Ovary (tissue), 9 donors: ENCODE data around the gene MBP. TPM values are rescaled to one million over a fixed set of nuclear protein-coding genes. Genes with fewer than 3 reads are reported as not detected.
A peak's percentile ranks its signal among the peaks of the same experiment; 100 is the strongest.

Experiments
- DNase-seq, 5 donors: peaks; one replicate each; pipeline ENCODE4 v3.0.0-alpha.2; 2019 to 2020
- H3K27ac ChIP-seq, 2 donors: fragments of 200-600 bp; one replicate each; pipeline versions ENCODE4 v1.5.1 to v1.8.0; 2019 to 2022
- H3K27me3 ChIP-seq: fragments of 200-600 bp; one replicate; pipeline ENCODE4 v1.8.0; 2022
- H3K36me3 ChIP-seq: fragments of 200-600 bp; sonication (generic); one replicate; pipeline ENCODE4 v1.5.1; 2019
- H3K4me1 ChIP-seq: one replicate; pipeline ENCODE4 v1.8.1; 2013; ENCODE audit warnings: mild to moderate bottlenecking, moderate library complexity; ENCODE audit not compliant: insufficient read depth
- H3K4me3 ChIP-seq: fragments of 200-600 bp; sonication (generic); one replicate; pipeline ENCODE4 v1.5.1; 2017
- H3K9me3 ChIP-seq, 2 donors: fragments of 200-600 bp in 1 of 2; sonication (generic) in 1 of 2; one replicate each; pipeline versions ENCODE4 v1.5.1 to v1.8.1; 2013 to 2019; ENCODE audit warnings: mild to moderate bottlenecking in 1 of 2, moderate library complexity in 1 of 2
- EP300 ChIP-seq: sonication (generic); formaldehyde crosslinking; IDR thresholded peaks from one replicate; pipeline ENCODE4 v1.6.1; 2017; ENCODE audit warnings: antibody characterized with exemption
- POLR2A ChIP-seq: fragments of 450-650 bp; IDR thresholded peaks from one replicate; pipeline ENCODE4 v1.6.1; 2017; ENCODE audit warnings: antibody characterized with exemption, mild to moderate bottlenecking, moderate library complexity
- whole genome bisulfite sequencing, 3 donors: extraction: QIAGEN DNeasy Blood & Tissue Kit in 1 of 3; methylation state at CpG; one replicate each; pipeline versions ENCODE4 v1.1.5 to v1.1.7; 2013 to 2017; 5-methylcytosine and 5-hydroxymethylcytosine counted together
- intact Hi-C, 4 donors: fragments of 100-400 bp; cut with DNase I; formaldehyde crosslinking; loops; one replicate each; pipeline versions ENCODE4 v1.11.0 to v1.15.1; 2022 to 2023
- polyA plus RNA-seq, 2 donors: library from polyadenylated mRNA; stranded (reverse); fragments of 200-250 nt in 1 of 2; fragments of 350-450 nt in 1 of 2; fragmentation: Illumina TruSeq in 1 of 2; extraction: RNeasy Lipid Tissue Mini Kit (QIAGEN cat#74804) in 1 of 2; gene quantifications; one replicate each; pipeline ENCODE4 v1.2.3, GENCODE V29; 2013 to 2014
- total RNA-seq, 7 donors: library from RNA; depleted of rRNA in 2 of 7; stranded (reverse); fragments of >200 nt in 2 of 7; fragmentation: NEBNext Ultra II Directional in 3 of 7; extraction: Animal tissue kit (Norgen Biotek cat#: 25700) in 3 of 7; gene quantifications; one replicate each; pipeline versions ENCODE4 v1.1.0 to v1.2.4, GENCODE V29; 2016 to 2023
- TF ChIP-seq, protein P1 (sequence below), 3 donors: fragments of 450-650 bp in 2 of 3; fragments of 200-600 bp in 1 of 3; IDR thresholded peaks; one replicate each; pipeline versions ENCODE4 v1.5.1 to v1.8.0; 2016 to 2022; ENCODE audit warnings: antibody characterized with exemption in 3 of 3, mild to moderate bottlenecking in 1 of 3
- donor health status: DM: no; HTN: no; CAD: no; lungs with moderate emphysema.
- donor health status: DM: no; HTN: no; CAD: no.
- donor health status: Bipolar disorder and iron deficiency.
- donor health status: DM: yes; HTN: yes; CAD: no.
- donor health status: DM: no; HTN: no; CAD: no.
- donor health status: DM: yes; HTN: yes; CAD: no.

The MBP gene
- total and polyA plus RNA-seq, 9 donors: 7.1 to 38.2 (median 23.2) TPM

DNA sequence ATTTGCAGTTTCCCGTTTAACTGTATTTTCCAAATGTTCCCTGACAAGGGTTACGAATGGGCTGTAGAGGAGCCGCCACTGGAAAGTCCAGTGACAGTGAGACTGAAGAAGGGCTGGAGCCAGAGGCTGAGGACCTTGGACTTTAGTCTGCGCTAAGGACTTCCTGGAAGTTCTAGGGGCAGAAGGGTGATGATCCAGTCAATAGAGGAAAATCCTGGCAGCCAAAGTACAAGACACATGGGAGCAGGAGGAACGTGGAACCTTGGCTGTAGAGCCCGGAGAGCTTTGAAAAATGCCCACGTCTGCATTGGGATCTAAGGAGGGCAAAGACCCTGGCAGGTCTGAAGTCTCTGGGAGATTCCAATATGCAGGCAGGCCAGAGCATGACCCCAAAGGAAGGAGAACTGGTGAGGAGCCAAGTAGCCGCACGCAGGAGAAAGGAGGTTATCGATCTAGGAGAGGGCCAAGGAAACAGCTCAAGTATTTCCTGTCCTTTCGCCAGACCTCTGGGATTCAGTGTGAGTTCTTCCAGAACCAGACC lies 28.5 kb downstream of the MBP start:
- 24 to 33% (median 29%) methylated on average over 11 of the region's 11 CpGs for WGBS, 3 donors
- DNase-seq: peak in 3 of 5 donors; percentile 65 to 77 (median 73)
- H3K36me3 ChIP-seq: no peaks in the 10 kb centered on the region
- H3K9me3 ChIP-seq: no peaks in the 10 kb centered on the region
- intact Hi-C loops: loop anchor here in 1 of 4 donors (10.0 kb wide), 2 partner anchors 89 to 279 kb away; partner anchors contain the start of gene ZNF236
- TF ChIP-seq, protein P1, sequence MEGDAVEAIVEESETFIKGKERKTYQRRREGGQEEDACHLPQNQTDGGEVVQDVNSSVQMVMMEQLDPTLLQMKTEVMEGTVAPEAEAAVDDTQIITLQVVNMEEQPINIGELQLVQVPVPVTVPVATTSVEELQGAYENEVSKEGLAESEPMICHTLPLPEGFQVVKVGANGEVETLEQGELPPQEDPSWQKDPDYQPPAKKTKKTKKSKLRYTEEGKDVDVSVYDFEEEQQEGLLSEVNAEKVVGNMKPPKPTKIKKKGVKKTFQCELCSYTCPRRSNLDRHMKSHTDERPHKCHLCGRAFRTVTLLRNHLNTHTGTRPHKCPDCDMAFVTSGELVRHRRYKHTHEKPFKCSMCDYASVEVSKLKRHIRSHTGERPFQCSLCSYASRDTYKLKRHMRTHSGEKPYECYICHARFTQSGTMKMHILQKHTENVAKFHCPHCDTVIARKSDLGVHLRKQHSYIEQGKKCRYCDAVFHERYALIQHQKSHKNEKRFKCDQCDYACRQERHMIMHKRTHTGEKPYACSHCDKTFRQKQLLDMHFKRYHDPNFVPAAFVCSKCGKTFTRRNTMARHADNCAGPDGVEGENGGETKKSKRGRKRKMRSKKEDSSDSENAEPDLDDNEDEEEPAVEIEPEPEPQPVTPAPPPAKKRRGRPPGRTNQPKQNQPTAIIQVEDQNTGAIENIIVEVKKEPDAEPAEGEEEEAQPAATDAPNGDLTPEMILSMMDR (IDR thresholded peaks at IDR 0.05): no peak
- TF ChIP-seq POLR2A (no peak), EP300 (no peak)
- no peaks in the 10 kb centered on the region for H3K27me3 ChIP-seq
- H3K27ac ChIP-seq: peak overlapping the region; percentile 23 to 82
- no peak overlapping the region for H3K4me3 ChIP-seq
- H3K4me1 ChIP-seq: peaks cover 40% of the 10 kb centered on the region

DNA sequence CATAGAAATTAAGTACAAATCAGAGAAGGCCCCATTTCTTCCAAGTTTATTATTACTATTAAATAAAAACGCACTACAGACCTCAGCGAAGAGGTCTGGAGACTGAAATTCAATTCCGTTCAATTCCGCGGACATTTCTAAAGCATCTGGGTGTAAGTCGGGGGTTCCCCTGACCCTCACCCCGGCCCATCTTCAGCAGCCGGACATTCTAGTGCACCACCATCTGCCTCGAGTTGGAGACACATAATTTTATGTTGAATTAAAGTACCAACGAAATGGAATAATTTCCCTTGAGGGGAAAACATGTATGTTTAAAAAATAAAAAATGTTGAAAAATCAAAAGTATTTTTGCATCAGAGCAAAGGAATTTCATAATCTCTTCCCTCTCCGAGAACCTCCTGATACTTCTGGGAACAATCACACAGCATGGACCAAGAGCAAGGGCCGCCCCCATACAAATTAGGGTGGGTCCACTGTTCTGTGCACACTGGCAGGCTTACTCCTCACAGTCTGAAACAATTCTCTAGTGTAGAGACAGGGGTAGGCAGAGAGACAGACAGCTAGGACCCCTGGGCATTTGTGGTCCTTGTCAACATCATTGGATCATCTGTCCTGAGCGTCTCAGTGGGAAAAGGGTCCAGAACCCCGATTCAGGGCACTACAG lies 29.3 kb downstream of the MBP start:
- Histone ChIP-seq H3K27me3 (no peaks in the 10 kb centered on the region), H3K9me3 (no peaks in the 10 kb centered on the region), H3K4me1 (peaks cover 33% of the 10 kb centered on the region), H3K36me3 (no peaks in the 10 kb centered on the region), H3K27ac (peak overlapping the region in 1 of 2 donors; percentile 82), H3K4me3 (no peak overlapping the region)
- peak in 1 of 5 donors; percentile 60 for DNase-seq
- 30 to 48% (median 33%) methylated on average over 14 of the region's 14 CpGs for WGBS, 3 donors
- TF ChIP-seq POLR2A (no peak), EP300 (no peak)
- TF ChIP-seq, protein P1 (IDR thresholded peaks at IDR 0.05): no peak
- intact Hi-C loops: loop anchor here in 1 of 4 donors (10.0 kb wide), 2 partner anchors 89 to 279 kb away; partner anchors contain the start of gene ZNF236

DNA sequence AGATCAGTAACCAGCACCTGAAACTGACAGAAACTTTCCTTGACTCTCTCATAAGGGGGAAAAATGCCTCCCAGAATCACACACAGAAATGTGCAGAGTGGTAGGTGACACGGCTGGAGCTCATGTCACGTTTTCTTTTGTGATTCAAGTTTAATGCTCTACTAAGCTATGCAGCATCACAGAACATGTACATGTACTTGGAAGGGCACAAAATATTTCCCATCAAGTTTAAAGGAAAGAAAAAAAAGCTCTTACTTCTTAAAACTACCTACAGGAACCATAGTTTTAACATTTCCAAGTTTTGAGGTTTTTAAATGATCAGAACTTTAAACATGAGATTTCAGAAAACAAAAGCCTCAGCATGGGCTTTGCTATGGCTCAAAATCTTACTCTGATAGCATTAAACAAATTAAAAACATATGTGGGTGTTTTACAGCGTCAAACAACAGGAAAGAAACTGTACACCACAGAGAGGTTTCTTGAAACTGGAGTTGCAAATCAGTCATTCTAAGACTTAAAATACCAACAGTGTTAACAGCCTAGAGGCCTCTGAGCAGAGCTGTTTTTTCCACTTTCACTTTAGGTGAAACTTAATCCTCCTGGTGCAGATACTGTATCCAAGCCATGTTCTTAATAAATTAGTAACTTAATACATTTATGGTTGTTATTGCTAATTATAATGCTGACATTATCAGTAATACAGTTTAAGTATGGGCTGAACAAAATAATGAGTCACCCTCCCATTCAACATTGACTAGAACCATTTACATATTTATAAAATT lies 30.1 kb downstream of the MBP start:
- H3K4me1 ChIP-seq: peaks cover 30% of the 10 kb centered on the region

More for the DNA sequence above, 30.1 kb downstream of the MBP start:
- no peak for DNase-seq
- intact Hi-C loops: loop anchor here in 1 of 4 donors (10.0 kb wide), 2 partner anchors 88 to 278 kb away; partner anchors contain the start of gene ZNF236
- H3K27me3 ChIP-seq: no peaks in the 10 kb centered on the region
- WGBS, 3 donors: 23 to 31% (median 29%) methylated on average over 3 of the region's 3 CpGs
- H3K4me3 ChIP-seq: no peak overlapping the region
- no peaks in the 10 kb centered on the region for H3K36me3 ChIP-seq
- H3K27ac ChIP-seq: peak overlapping the region; percentile 82 to 84
- TF ChIP-seq EP300: no peak
- TF ChIP-seq POLR2A: no peak
- TF ChIP-seq, protein P1 (IDR thresholded peaks at IDR 0.05): no peak
- no peaks in the 10 kb centered on the region for H3K9me3 ChIP-seq
